HG02623 (cell line): ENCODE results near the gene LGALS9C.
"Not testable (repeated sequence)": the region's sequence is repeated elsewhere in the genome, so short reads cannot be mapped to it uniquely, and the experiment has no call there.

ENCODE experiments used
- ATAC-seq: cut with Tn5 transposase; IDR thresholded peaks from one replicate; pipeline ENCODE4 v1.9.1; 2021; ENCODE audit warnings: moderate library complexity; ENCODE audit not compliant: unreplicated experiment

Gene LGALS9C

DNA sequence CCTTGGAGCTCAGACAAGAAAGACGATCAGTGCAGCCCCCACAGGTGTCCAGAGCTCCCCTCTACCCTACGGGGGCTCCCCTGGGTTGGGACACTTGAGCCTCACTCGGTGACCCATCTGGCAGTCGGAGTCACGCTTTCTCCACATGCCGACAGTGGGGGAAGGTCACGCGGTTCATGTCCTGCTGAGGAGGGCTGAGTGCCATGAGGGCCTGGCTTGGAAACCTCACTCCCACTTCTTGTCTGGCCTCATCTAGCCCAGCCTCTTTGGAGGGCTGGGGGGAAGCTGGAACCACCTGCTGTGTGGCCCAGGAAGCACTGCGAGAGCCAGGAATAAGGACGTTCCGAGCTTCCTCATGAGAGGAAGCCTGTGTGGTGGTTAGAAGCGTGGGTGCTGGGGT lies 1.8 kb downstream of the LGALS9C start:
- not testable (repeated sequence) for ATAC-seq

DNA sequence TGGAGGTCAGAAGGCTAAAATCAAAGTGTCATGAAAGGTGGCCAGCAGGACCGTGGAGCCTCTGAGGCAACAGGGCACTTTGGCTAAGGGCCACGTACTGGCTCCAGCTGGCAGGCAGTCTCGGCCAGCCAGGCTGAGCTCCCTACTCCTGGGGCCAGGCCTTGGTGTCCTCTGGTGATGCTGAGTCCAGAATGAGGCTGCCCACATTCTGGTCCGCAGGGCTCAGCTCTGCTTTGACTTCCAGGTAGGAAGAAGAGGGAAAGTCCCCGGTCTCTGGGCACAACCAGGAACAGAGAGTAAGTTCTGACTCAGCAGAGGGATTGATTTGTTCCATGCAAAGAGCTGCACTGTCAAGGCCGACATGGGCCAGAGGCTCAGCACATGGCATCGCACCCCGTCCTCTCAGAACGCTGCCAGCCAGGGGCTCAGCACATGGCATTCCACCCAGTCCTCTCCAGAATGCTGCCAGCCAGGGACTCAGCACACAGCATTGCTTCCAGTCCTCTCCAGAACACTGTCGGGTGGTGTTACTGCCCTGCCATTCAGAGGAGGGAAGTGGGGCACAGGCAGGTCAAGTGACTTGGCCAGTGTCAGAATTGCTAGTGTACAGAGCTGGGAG lies 2.5 kb downstream of the LGALS9C start:
- ATAC-seq = not testable (repeated sequence)

DNA sequence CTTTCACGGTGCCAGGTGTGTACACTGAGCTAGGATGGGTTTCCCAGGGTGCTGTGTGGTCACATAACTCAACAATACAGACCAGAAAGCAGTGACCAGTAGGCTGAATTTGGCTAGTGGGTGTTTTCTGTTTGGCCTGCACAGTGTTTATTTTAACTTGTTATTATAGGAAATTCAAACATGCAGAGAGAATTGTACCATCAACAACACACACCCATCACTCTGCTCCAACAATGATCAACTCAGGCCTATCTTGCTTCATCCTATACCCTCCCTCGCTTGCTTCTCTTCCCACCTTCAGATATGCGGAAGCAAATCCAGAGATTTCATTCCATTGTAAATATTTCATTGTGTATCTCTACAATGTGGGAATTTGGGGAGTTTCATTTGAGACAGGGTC lies 5.2 kb downstream of the LGALS9C start:
- ATAC-seq = not testable (repeated sequence)

DNA sequence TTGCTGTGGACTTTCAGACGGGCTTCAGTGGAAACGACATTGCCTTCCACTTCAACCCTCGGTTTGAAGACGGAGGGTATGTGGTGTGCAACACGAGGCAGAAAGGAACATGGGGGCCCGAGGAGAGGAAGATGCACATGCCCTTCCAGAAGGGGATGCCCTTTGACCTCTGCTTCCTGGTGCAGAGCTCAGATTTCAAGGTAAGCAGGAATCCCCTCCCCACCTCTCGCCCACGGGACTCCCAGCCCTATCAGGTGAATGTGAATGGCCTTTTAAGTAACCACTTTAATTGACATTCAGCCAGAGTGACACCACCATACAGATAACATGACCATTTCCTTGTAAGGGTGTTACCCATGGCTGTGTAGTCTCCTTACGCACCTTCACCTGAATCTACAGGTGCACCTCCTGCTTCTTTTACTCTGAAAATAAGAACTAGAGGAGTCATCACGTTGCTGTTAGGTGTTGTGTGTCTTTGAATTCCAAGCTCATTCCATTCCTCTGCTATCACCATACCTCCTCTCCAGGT lies 9.4 kb downstream of the LGALS9C start:
- ATAC-seq = not testable (repeated sequence)

DNA sequence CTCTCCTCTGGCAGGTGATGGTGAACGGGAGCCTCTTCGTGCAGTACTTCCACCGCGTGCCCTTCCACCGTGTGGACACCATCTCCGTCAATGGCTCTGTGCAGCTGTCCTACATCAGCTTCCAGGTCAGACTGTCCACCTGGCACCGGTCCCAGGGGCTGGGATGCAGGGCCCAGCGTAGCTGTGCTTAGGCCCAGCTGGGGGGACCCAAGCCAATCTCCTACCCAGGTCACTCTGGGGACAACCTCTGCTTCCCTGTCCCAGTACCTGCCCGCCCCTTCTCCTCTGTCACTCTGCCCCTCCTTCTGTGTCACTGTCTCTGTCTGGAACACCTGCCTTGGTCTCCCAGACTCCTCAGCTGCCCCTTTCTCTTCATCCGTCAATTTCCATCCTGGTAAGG lies 11.0 kb downstream of the LGALS9C start:
- ATAC-seq = not testable (repeated sequence)

DNA sequence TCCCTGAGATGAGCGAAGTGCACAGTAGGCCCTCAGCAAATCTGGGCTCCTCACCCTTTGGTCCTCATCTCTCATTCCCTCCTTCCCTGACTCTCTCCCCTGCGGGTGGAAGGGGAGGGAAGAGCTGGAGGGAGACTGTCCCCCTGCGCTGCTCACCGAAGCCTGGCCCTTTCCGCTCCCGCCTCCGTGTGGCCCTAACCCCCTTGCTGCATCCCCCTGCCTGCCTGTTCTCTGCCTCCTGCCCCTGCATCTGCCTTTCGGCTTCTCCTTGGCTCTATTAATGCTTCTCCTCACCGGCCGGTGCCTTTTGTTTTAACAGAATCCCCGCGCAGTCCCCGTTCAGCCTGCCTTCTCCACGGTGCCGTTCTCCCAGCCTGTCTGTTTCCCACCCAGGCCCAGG lies 12.0 kb downstream of the LGALS9C start:
- ATAC-seq = not testable (repeated sequence)

DNA sequence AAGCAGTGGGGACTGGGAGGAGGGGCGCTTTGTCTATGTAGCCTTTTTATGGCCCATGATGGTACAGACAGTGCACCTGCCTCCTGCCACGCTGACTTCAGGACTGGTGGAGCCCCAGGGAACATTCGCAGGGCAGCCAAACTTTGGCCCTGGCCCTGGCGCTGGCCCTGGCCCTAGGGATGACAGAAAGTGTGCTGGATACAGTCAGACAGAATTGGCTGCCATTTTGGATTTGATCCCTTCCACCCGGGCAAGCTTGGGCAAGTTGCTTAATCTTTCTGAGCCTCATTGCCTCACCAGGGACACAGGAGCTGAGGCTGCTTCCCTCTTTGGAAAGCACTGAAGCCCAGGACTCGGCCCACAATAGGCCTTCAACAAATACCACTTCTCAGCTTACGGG lies 13.4 kb downstream of the LGALS9C start:
- not testable (repeated sequence) for ATAC-seq

DNA sequence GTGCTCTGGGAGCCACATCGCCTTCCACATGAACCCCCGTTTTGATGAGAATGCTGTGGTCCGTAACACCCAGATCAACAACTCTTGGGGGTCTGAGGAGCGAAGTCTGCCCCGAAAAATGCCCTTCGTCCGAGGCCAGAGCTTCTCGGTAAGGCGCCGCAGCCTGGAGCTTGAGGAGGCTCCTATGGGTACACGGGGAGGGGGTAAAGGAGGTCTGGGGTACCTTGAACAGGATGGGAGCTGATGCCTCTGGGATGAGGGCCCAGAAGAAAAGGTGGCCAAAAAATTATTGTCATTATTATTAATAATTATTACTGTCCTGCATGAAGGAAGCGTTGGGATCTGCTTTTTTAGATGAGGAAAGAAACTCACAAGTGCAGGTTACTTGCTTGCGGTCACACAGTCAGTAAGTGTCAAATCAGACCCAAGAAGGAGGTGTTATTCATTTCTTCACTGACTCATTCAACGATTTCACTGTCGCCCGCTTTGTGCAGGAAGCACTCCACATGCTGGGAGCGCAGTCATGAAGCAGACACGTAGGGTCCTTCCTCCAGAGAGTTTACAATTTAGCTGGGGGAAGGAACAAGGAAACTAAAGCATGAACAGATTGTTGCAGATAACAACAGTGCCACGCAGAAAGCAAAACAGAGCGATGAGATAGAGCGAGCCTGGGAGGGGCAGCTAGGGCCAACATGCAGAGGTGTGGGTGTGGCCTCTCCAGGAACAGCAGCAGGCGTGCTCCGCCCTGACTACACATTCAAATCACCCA lies 16.3 kb downstream of the LGALS9C start:
- not testable (repeated sequence) for ATAC-seq

DNA sequence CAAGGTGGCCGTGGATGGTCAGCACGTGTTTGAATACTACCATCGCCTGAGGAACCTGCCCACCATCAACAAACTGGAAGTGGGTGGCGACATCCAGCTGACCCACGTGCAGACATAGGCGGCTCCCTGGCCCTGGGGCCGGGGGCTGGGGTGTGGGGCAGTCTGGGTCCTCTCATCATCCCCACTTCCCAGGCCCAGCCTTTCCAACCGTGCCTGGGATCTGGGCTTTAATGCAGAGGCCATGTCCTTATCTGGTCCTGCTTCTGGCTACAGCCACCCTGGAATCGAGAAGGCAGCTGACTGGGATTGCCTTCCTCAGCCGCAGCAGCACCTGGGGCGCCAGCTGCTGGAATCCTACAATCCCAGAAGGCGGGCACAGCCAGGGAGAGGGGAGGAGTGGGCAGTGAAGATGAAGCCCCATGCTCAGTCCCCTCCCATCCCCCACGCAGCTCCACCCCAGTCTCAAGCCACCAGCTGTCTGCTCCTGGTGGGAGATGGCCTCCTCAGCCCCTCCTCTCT lies 17.7 kb downstream of the LGALS9C start:
- not testable (repeated sequence) for ATAC-seq

DNA sequence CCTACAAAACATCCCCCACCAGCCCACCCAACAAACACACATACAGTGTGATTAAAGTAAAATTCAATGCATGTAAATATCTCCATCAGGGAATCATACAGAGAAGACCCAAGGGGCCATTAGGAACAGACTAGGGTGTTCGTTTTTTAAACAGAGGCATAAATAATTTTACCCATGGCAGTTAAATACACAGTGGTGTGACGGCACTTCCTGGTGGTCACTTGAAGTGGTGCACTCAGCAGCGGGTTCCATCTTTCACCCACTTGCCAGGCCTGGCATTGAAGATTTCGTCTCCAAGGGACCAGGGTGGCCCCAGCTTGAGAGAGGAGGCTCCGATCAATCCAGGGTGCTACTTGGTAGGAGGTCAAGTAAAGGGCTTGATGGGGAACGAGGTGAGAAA lies 20.5 kb downstream of the LGALS9C start:
- ATAC-seq = not testable (repeated sequence)

DNA sequence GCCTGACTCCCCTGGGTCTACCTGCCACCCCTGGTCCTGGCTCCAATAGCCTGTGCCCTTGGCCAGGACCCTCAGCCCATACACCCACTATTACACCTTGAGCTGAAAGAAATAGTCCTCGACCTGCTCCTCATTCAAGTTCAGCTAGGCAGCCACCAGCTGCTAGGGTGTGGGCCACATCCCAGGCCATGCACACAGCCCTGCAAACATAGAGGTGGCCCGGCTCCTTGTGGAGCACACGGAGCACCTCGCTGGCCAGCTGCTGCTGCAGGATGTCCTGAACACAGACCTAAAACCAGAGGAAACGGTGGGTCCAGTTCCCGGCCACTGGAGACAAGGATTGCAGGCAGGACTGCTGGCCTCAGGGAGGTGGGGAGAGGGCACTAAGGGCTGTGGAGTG lies 22.5 kb downstream of the LGALS9C start:
- ATAC-seq = not testable (repeated sequence)

DNA sequence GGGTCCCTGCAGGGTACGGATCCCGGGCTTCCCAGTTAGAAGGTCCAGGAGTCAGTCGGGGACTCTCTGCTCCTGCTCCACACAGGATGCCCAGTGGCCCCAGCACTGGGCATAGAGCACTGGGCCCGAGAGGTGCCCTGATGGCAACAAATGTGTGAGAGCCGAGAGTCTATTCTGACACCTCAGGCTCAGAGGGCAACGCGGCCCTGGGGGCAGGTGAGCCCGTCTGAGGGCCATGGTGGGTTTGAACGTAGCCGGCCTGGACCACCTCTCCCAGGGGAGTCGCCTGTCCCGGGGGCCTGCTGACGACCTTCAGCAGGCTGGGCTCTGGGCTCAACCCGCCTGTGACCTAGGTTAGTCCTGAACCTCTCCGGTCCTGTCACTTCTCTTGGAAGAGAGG lies 23.2 kb downstream of the LGALS9C start:
- ATAC-seq = not testable (repeated sequence)

DNA sequence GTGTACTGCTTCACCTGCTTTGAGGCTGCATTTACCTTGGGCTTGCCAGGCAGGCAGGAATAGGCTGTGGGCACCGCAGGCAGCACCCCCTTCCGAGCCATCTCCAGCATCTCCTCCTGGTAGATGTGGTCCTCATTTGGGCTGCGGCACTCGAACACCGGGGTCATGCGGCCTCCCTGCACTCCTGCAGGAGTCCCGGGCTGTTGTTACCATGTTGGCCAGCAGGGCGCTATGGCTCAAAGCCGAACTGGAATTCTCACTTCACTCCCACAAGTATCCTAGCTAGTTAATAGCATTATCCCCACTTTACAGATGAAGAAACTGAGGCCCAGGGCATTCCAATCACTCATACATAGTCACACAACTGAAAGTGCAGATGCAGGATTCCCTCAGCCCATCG lies 23.7 kb downstream of the LGALS9C start:
- ATAC-seq = not testable (repeated sequence)

DNA sequence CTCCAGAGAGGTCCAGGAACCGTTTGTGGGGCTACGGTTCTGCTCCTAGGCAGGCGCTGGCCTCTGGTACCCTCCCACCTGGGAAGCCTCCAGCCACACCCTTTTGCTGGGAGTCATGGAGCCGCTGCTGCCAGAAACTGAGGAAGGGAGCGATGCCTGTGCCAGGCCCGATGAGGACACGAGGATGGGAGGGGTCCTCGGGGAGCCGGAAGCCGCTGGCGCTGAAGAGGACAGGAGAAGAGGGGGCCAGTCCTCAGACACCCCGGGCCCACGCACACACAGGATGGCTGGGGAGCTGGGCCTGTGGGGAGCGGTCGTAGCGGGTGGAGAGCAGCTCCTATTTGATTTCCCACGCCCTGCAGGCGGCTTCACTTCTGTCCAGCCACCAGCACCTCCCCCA lies 24.2 kb downstream of the LGALS9C start:
- not testable (repeated sequence) for ATAC-seq

DNA sequence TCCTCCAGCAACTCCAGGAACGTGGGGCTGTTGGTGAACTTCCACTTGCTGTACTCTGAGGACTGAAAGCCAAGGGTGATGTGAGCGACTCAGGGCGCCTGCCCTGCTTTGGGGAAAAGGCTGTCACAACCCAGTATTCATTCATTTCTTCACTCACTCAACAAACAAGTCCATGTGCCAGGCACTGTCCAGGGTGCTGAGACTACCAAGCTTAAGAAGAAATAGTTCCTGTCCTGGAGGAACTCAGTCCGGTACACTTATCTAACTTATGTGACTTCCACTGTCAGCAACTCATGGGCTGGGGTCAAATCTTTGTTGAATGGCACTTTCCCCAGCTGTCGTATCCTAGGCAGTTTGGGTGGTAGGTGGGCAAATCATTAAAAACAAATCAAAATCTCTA lies 26.6 kb downstream of the LGALS9C start:
- ATAC-seq = not testable (repeated sequence)

DNA sequence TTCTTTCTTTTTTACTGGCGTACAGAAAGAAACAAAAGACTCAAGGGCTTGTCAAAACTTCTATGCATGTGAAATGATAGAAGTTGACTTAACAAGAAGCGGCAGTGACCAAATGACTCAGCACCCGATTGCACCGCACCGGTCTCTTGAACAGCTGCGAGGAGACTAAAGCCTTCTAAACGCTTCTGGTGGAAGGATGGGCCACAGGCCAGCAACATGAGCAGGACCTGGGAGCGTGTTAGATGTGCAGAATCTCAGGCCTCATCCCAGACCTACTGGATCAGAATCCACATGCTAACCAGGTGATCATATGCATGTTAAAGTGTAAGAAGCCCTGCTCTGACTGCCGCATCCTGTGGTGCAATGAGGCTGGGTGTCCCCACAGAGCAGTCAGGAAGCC lies 31.1 kb downstream of the LGALS9C start:
- ATAC-seq = not testable (repeated sequence)

DNA sequence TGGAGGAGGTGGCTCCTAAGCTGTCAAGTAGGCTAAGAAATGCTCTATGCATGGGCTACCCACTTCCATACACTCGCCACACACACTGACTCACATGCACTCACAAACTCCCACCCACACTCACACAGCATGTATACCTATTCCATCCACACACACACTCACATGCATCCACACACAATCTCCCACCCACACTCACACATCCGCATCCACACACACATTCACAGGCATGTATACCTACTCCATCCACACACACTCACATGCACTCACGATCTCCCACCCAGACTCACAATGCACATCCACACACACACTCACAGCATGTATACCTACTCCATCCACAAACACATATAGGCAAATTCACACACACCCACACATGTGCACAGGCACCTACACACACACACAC lies 32.1 kb downstream of the LGALS9C start:
- not testable (repeated sequence) for ATAC-seq

DNA sequence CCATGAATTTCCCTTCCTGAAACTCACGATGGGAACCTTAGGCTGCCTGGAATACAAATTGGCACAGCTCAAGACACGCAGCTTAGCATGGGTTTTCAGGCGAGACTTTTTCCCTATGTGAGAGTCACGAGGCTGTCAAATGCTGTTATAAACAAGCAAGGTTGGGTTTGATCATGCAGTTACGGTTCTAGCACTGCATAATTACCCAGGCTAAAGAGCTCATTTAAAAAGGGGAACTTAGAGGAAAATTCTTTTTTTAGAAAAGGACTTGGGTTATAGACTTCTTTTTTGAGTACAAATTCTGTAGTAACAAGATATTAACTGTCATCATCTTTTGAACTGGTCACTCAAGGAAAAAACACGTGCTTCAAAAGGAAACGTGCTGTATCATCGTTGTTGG lies 44.5 kb downstream of the LGALS9C start:
- not testable (repeated sequence) for ATAC-seq

DNA sequence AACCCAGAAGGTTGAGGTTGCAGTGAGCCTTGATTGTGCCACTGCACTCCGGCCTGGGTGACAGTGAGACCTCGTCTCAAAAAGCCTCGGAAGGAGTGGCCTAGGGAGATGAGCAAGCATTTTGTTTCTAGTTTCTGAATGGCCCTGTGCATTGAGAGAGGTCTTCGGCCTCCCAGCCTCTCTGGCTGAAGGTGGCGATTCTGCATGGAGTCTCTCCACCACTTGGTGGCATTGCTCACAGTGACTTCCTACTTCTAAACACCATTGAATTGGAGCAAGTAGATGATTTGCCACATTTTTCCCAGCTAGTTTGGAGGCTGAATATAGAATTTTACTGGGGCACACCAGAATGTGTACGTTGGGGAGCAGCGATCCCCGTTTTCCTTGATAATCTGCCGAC lies 48.4 kb downstream of the LGALS9C start:
- not testable (repeated sequence) for ATAC-seq

DNA sequence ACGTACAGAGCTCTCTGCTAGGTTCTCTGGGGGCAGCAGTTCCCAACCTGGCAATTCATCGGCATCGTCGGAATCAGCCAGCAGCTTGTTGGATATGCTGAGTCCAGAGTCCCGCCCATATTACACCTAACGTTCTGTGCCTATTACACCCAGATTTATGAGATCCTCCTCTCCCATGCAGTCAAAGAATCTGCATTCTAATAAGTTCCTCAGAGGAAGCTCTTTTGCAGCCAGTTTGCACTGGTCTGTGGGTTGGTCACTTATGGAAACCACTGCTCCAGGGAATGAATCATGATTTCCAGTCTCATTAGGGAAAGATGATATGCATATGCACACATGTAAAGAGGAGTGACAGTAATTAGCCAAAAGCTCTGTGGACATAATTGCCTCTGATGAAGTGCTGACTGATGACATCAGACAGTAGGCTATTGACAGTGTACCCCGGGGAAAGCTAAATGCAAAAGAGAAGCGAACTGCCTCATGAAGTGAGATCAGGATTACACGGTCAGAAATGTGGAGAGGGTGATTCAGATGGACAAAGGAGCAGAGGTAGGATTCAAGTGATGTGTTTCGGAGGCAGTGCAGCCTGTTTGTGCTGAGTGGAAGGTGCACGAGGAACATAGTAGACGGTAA lies 49.7 kb downstream of the LGALS9C start:
- ATAC-seq = not testable (repeated sequence)

DNA sequence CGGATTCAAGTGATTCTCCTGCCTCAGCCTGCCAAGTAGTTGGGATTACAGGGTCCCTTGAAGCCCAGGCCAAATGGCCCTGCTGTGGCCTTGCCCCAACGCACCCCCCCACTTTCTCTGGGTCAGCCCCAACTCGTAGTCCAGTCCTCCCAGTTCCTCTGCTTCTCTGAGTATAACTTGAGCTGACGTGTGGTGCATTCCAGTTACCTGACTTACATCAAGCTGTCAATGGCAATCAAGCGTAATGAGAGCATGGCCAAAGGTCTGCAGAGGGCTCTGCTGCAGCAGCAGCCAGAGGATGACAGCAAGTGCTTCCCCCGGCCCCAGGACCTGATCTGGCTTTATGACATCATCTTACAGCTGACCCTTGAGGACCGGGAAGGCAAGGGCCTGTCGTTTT lies 50.8 kb downstream of the LGALS9C start:
- not testable (repeated sequence) for ATAC-seq
